Activated CD4-positive, alpha-beta memory T cell treated with anti-CD3 and anti-CD28 coated beads for 36 hours (primary cell): ENCODE results near the gene SLC24A4. TPM values are rescaled to one million over a fixed set of nuclear protein-coding genes. Genes with fewer than 3 reads are reported as not detected.

Source experiments
- CTCF ChIA-PET: fragments of 350-600 bp; sonication (Branson Sonifier 250); formaldehyde crosslinking; loops from one replicate; lab custom pipeline; 2021; ENCODE audit warnings: antibody characterized with exemption, inconsistent platforms; lab: Charles Lee
- POLR2A ChIA-PET: fragments of 350-600 bp; sonication (Branson Sonifier 250); formaldehyde crosslinking; loops from one replicate; lab custom pipeline; 2021; ENCODE audit warnings: antibody characterized with exemption; lab: Charles Lee
- DNase-seq: peaks from one replicate; pipeline ENCODE4 v3.0.0-alpha.2; 2020
- H3K27ac Mint-ChIP-seq: one replicate; pipeline ENCODE4 v1.8.0; 2021; ENCODE audit warnings: mixed read lengths
- H3K27me3 Mint-ChIP-seq: one replicate; pipeline ENCODE4 v1.8.0; 2021; ENCODE audit warnings: mixed read lengths
- H3K36me3 Mint-ChIP-seq: one replicate; pipeline ENCODE4 v1.8.0; 2021; ENCODE audit warnings: mixed read lengths
- H3K4me1 Mint-ChIP-seq: one replicate; pipeline ENCODE4 v1.8.0; 2021; ENCODE audit warnings: low read depth, mixed read lengths
- H3K4me3 Mint-ChIP-seq: one replicate; pipeline ENCODE4 v1.8.0; 2021; ENCODE audit warnings: mild to moderate bottlenecking, mixed read lengths
- H3K9me3 Mint-ChIP-seq: one replicate; pipeline ENCODE4 v1.8.0; 2021; ENCODE audit warnings: mixed read lengths
- intact Hi-C: fragments of 100-400 bp; cut with micrococcal nuclease; formaldehyde crosslinking; loops from one replicate; pipeline ENCODE4 v1.15.1; 2023
- total RNA-seq, 2 experiments: library from RNA; stranded (reverse); gene quantifications; one replicate each; pipeline ENCODE4 v1.2.3, GENCODE V29; 2021

SLC24A4 gene
- total RNA-seq, 2 experiments from 2014 or later, result not detected

DNA sequence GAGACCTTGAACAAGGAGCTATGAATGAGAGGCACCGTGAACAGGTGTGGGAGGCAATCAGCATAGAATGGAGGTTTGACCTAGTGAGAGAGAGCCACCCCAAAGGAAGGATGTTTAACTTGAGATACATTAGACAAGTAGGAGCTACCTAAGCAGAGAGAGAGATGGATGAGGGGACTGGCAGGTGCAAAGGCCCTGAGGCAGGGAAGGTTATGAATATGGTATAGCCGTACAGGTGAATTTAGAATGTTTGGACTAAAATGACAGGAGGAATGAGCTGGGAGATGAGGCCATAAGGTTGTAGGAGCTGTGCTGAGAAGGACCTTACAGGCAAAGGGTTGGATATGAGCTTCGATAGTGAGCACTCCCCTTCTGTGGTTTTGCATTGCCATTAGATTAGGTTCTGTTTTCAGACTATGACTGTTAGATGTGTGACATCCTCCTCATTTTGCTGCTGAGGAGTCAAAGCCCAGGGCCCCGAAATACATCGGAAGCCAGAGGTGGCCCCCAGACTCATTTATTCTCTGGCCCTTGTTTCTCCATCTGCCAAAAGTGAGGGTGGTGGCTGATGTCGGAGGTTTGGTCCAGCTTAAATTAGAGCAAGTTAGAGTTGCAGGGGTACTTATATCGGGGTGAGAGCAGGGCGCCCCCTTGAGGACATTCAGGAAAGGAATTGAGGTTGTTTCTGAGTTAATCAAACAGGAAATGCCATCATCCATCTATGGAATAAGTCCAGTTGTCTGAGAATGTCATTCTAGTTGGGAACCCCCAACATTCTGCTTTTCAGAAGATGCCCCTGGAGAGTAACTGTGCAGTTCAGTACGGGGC is 29.4 kb downstream of the SLC24A4 start:
- peak; percentile 65 for DNase-seq
- no peaks in the 10 kb centered on the region for H3K9me3 Mint-ChIP-seq
- no peak overlapping the region for H3K27ac Mint-ChIP-seq
- intact Hi-C loops, result loop anchor here (1.0 to 10.0 kb wide), 3 partner anchors 11 to 228 kb away; partner anchors contain the start of genes CPSF2 and NDUFB1
- ChIA-PET POLR2A (interaction anchor here (1.6 kb wide), 1 partner anchor 11 kb away, joined by 4 read pairs; no protein-coding TSS in a partner anchor), CTCF (interaction anchor here (0.7 to 4.1 kb wide), 12 partner anchors 10 to 328 kb away, joined by 3 to 25 read pairs (median 3); no protein-coding TSS in a partner anchor)
- H3K36me3 Mint-ChIP-seq, result no peaks in the 10 kb centered on the region
- H3K4me3 Mint-ChIP-seq, result no peak overlapping the region
- peaks cover 2% of the 10 kb centered on the region for H3K4me1 Mint-ChIP-seq
- H3K27me3 Mint-ChIP-seq, result peaks cover 16% of the 10 kb centered on the region

GRCh38 chr14:92353447-92353846 is 30.5 kb downstream of the SLC24A4 start:
- peaks cover 13% of the 10 kb centered on the region for H3K27me3 Mint-ChIP-seq
- CTCF ChIA-PET, result interaction anchor here (2.2 to 4.1 kb wide), 2 partner anchors 11 to 58 kb away, joined by 9 to 25 read pairs; no protein-coding TSS in a partner anchor
- no peak for DNase-seq
- no peaks in the 10 kb centered on the region for H3K9me3 Mint-ChIP-seq
- H3K4me1 Mint-ChIP-seq, result peaks cover 2% of the 10 kb centered on the region
- H3K4me3 Mint-ChIP-seq, result no peak overlapping the region
- no peaks in the 10 kb centered on the region for H3K36me3 Mint-ChIP-seq
- H3K27ac Mint-ChIP-seq, result no peak overlapping the region
- intact Hi-C loops, result loop anchor here (10.0 kb wide), 2 partner anchors 199 to 229 kb away; partner anchors contain the start of genes CPSF2 and NDUFB1
- POLR2A ChIA-PET, result no interaction called here

- intact Hi-C loops, result loop anchor here (10.0 kb wide), 2 partner anchors 202 to 232 kb away; partner anchors contain the start of genes CPSF2 and NDUFB1
- no peaks in the 10 kb centered on the region for H3K36me3 Mint-ChIP-seq
Observed at GRCh38 chr14:92356677-92357076, 33.7 kb downstream of the SLC24A4 start.

GRCh38 chr14:92360651-92361370 is 37.8 kb downstream of the SLC24A4 start:
- H3K27me3 Mint-ChIP-seq, result peaks cover 18% of the 10 kb centered on the region
- H3K4me1 Mint-ChIP-seq, result no peaks in the 10 kb centered on the region
- no peaks in the 10 kb centered on the region for H3K36me3 Mint-ChIP-seq
- ChIA-PET POLR2A (no interaction called here), CTCF (no interaction called here)
- H3K9me3 Mint-ChIP-seq, result no peaks in the 10 kb centered on the region
- H3K4me3 Mint-ChIP-seq, result no peak overlapping the region
- DNase-seq, result no peak
- H3K27ac Mint-ChIP-seq, result no peak overlapping the region
- intact Hi-C loops, result no loop called here

More at GRCh38 chr14:92356677-92357076, 33.7 kb downstream of the SLC24A4 start:
- POLR2A ChIA-PET, result no interaction called here
- DNase-seq, result no peak
- H3K4me1 Mint-ChIP-seq, result peaks cover 2% of the 10 kb centered on the region
- H3K4me3 Mint-ChIP-seq, result no peak overlapping the region
- no peak overlapping the region for H3K27ac Mint-ChIP-seq
- H3K27me3 Mint-ChIP-seq, result peaks cover 13% of the 10 kb centered on the region
- H3K9me3 Mint-ChIP-seq, result no peaks in the 10 kb centered on the region
- CTCF ChIA-PET, result interaction anchor here (1.1 kb wide), 1 partner anchor 15 kb away, joined by 4 read pairs; no protein-coding TSS in a partner anchor

DNA sequence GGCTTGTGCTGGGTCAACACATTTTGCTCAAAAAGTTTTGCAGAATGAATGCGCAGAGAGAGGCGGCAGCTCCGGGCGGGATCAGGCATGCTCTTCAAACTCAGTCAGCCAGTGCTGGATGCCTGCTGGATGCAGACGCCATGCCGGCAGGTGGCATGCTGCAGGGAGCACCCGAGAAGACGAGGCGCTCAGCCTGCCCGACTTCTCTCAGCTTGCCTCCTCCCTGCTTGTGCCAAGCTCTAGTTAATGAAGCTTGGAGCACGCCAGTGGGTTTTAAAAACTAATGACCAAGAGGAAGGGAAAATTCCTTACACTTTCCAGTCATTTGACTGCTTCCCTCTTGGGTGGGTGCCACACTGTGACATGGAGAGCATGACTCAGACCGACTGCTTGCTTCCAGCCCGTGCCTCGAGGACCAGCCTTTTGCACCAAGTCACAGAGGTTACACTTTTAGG is 39.8 kb downstream of the SLC24A4 start:
- CTCF ChIA-PET, result interaction anchor here (1.2 kb wide), 1 partner anchor 11 kb away, joined by 3 read pairs; no protein-coding TSS in a partner anchor
- POLR2A ChIA-PET, result no interaction called here
- no peaks in the 10 kb centered on the region for H3K4me1 Mint-ChIP-seq
- H3K9me3 Mint-ChIP-seq, result no peaks in the 10 kb centered on the region
- H3K27me3 Mint-ChIP-seq, result peaks cover 18% of the 10 kb centered on the region
- H3K36me3 Mint-ChIP-seq, result no peaks in the 10 kb centered on the region
- H3K4me3 Mint-ChIP-seq, result no peak overlapping the region
- intact Hi-C loops, result no loop called here
- no peak overlapping the region for H3K27ac Mint-ChIP-seq
- no peak for DNase-seq

GRCh38 chr14:92366237-92366636 is 43.3 kb downstream of the SLC24A4 start:
- H3K27ac Mint-ChIP-seq, result no peak overlapping the region
- no peaks in the 10 kb centered on the region for H3K36me3 Mint-ChIP-seq
- no peak for DNase-seq
- no peak overlapping the region for H3K4me3 Mint-ChIP-seq
- H3K4me1 Mint-ChIP-seq, result no peaks in the 10 kb centered on the region
- H3K27me3 Mint-ChIP-seq, result peaks cover 17% of the 10 kb centered on the region
- H3K9me3 Mint-ChIP-seq, result no peaks in the 10 kb centered on the region
- intact Hi-C loops, result no loop called here
- CTCF ChIA-PET, result no interaction called here
- POLR2A ChIA-PET, result no interaction called here

DNA sequence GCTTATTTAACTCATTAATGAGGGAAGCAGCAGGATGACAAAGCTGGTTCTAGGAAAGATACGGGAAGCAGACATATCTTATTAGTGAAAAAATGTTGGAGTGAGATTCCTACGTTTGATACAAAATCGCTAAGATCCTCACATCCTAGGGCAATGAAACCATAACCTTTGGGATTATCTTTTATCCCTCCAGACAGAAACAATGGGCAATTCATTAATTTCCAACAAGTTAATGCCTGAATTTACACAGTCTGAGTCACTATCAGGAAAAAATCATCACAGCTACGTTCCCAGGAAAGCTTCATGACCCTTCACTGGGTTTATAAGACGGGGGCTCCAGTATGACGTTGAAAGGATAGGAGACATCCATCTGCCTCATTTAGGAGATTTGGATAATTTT is 45.0 kb downstream of the SLC24A4 start:
- no peak for DNase-seq
- POLR2A ChIA-PET, result no interaction called here
- Mint-ChIP-seq H3K4me3 (no peak overlapping the region), H3K4me1 (no peaks in the 10 kb centered on the region), H3K27ac (no peak overlapping the region), H3K36me3 (no peaks in the 10 kb centered on the region), H3K27me3 (peaks cover 10% of the 10 kb centered on the region), H3K9me3 (peaks cover 2% of the 10 kb centered on the region)
- CTCF ChIA-PET, result interaction anchor here (0.7 kb wide), 1 partner anchor 106 kb away, joined by 3 read pairs; no protein-coding TSS in a partner anchor
- intact Hi-C loops, result no loop called here

DNA sequence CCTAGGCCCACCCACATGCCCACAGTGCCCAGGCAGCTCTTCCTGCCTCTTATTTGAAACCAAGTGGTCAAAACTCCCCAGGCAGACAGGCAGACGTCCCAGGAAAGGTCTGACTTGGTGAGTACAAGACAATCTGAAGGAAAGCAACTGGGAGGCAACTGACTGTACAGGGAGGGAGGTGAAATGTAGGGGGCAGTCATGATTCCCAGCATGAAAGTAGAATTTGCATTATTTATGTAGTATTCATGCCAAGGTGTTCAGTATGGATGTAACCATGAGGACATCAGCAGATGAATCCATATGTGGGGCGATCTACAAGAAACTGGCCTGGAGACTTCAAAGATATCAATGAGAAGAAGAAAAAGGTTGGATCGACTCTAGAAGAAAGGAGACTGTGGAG is 46.1 kb downstream of the SLC24A4 start:
- intact Hi-C loops, result no loop called here
- Mint-ChIP-seq H3K36me3 (no peaks in the 10 kb centered on the region), H3K27me3 (peaks cover 7% of the 10 kb centered on the region), H3K27ac (no peak overlapping the region), H3K4me1 (no peaks in the 10 kb centered on the region), H3K9me3 (peaks cover 2% of the 10 kb centered on the region), H3K4me3 (no peak overlapping the region)
- ChIA-PET POLR2A (no interaction called here), CTCF (no interaction called here)
- DNase-seq, result no peak

- CTCF ChIA-PET, result interaction anchor here (1.1 kb wide), 1 partner anchor 17 kb away, joined by 3 read pairs; no protein-coding TSS in a partner anchor
Observed at GRCh38 chr14:92372230-92372629, 49.3 kb downstream of the SLC24A4 start.

DNA sequence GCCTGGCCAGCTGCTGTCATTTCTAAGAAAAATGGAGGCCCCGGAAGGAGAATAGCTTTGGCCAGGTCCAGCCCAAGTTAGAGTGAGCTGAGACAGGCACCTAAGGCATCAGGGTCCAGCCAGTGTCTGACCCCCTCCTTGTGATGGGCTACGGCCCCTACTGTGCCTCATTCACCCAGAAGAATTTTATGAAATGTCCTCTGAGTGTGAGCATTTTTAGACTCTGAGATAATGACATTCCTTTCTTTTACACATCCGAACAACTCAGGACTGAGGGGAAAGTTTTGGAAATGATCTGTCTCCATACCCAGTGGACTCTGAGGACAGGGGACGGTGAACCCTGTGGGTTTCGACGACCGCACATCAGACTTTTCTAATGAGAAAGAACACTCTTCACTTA is 50.4 kb downstream of the SLC24A4 start:
- no peak for DNase-seq
- H3K36me3 Mint-ChIP-seq, result no peaks in the 10 kb centered on the region
- no peak overlapping the region for H3K4me3 Mint-ChIP-seq
- peaks cover 2% of the 10 kb centered on the region for H3K9me3 Mint-ChIP-seq
- intact Hi-C loops, result no loop called here
- H3K27me3 Mint-ChIP-seq, result peaks cover 2% of the 10 kb centered on the region
- ChIA-PET POLR2A (no interaction called here), CTCF (no interaction called here)
- no peaks in the 10 kb centered on the region for H3K4me1 Mint-ChIP-seq
- no peak overlapping the region for H3K27ac Mint-ChIP-seq

More at GRCh38 chr14:92372230-92372629, 49.3 kb downstream of the SLC24A4 start:
- peaks cover 1% of the 10 kb centered on the region for H3K27me3 Mint-ChIP-seq
- no peak overlapping the region for H3K4me3 Mint-ChIP-seq
- H3K27ac Mint-ChIP-seq, result no peak overlapping the region
- no peaks in the 10 kb centered on the region for H3K36me3 Mint-ChIP-seq
- intact Hi-C loops, result no loop called here
- POLR2A ChIA-PET, result no interaction called here
- DNase-seq, result no peak
- H3K9me3 Mint-ChIP-seq, result peaks cover 2% of the 10 kb centered on the region
- H3K4me1 Mint-ChIP-seq, result no peaks in the 10 kb centered on the region

DNA sequence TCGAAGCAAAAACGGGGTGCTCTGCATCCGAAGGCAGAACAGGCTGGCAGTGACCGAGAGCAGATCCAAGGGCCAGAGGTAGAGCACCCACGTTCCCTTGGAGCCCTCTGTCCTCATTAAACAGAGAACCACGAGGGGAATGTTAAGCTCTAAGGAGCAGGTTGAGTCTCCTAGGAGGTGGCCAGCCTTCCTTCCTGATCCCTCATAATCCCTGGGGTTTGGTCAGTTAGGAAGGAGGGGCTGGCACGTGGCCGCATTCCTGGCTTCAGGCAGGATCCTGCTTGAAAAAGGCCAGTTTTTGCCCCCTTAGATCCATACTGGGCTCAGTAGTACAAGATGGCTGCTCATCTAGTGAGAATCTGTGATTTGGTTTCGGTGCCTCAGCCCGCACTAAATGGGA is 57.2 kb downstream of the SLC24A4 start:
- POLR2A ChIA-PET, result no interaction called here
- Mint-ChIP-seq H3K27me3 (peaks cover 2% of the 10 kb centered on the region), H3K4me3 (no peak overlapping the region), H3K9me3 (no peaks in the 10 kb centered on the region), H3K4me1 (no peaks in the 10 kb centered on the region), H3K36me3 (no peaks in the 10 kb centered on the region), H3K27ac (no peak overlapping the region)
- CTCF ChIA-PET, result no interaction called here
- intact Hi-C loops, result no loop called here
- no peak for DNase-seq

DNA sequence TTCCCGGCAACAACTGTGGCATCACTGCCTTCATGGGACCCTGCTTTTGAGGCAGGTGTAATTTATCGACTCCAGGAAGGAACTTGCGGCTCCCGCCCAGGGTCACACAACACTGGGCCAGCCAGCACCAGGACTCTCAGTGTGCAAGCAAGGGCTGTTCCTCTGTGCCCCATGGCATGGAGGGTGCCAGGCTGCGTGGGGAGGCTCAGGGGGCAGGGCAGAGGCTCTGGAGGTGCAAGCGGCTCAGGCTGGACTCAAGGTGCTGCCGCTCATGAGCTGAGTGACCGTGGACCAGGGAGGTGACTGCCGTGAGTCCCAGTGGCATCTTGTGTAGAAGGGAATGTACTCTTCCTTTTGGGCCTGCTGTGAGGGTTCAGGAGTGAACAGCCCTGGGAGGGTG is 57.6 kb downstream of the SLC24A4 start:
- H3K36me3 Mint-ChIP-seq, result no peaks in the 10 kb centered on the region
- no peaks in the 10 kb centered on the region for H3K9me3 Mint-ChIP-seq
- peaks cover 2% of the 10 kb centered on the region for H3K27me3 Mint-ChIP-seq
- no peak overlapping the region for H3K4me3 Mint-ChIP-seq
- POLR2A ChIA-PET, result no interaction called here
- H3K4me1 Mint-ChIP-seq, result no peaks in the 10 kb centered on the region
- no peak overlapping the region for H3K27ac Mint-ChIP-seq
- intact Hi-C loops, result no loop called here
- CTCF ChIA-PET, result no interaction called here
- no peak for DNase-seq
